HEK293T (cell line): ENCODE measurements around the gene EDIL3.
"Not testable (repeated sequence)": the region's sequence is repeated elsewhere in the genome, so short reads cannot be mapped to it uniquely, and the experiment has no call there.

Source experiments
- CTCF ChIA-PET: fragments of 350-600 bp; formaldehyde crosslinking; extraction: SDS; loops from one replicate; lab custom pipeline; 2021; ENCODE audit warnings: antibody characterized with exemption, inconsistent platforms; lab: Yijun Ruan, JAX
- POLR2A ChIA-PET: fragments of 350-600 bp; formaldehyde crosslinking; extraction: SDS; loops from one replicate; lab custom pipeline; 2020; ENCODE audit warnings: antibody characterized with exemption, inconsistent platforms; lab: Yijun Ruan, JAX
- DNase-seq: peaks from one replicate; pipeline ENCODE4 v3.0.0; 2012; ENCODE audit warnings: mixed read lengths; ENCODE audit errors: extremely low spot score
- ARNT ChIP-seq: fragments of 450-650 bp; IDR thresholded peaks from 2 replicates; pipeline ENCODE4 v1.6.1; 2017; ENCODE audit warnings: mild to moderate bottlenecking
- BHLHE40 ChIP-seq: fragments of 450-650 bp; IDR thresholded peaks from 2 replicates; pipeline ENCODE4 v1.6.1; 2016; ENCODE audit warnings: mild to moderate bottlenecking, moderate library complexity, borderline replicate concordance
- CTBP1 ChIP-seq: fragments of 450-650 bp; IDR thresholded peaks from 2 replicates; pipeline ENCODE4 v1.6.1; 2016; ENCODE audit warnings: borderline replicate concordance
- ELF4 ChIP-seq: fragments of 450-650 bp; IDR thresholded peaks from 2 replicates; pipeline ENCODE4 v1.6.1; 2017; ENCODE audit warnings: antibody characterized with exemption
- FOXA1 ChIP-seq: fragments of 450-650 bp; IDR thresholded peaks from 2 replicates; pipeline ENCODE4 v1.6.1; 2016; ENCODE audit warnings: mild to moderate bottlenecking
- FOXK2 ChIP-seq: fragments of 450-650 bp; IDR thresholded peaks from 2 replicates; pipeline ENCODE4 v1.6.1; 2016; ENCODE audit warnings: mild to moderate bottlenecking
- FOXM1 ChIP-seq: fragments of 450-650 bp; IDR thresholded peaks from 2 replicates; pipeline ENCODE4 v1.6.1; 2017; ENCODE audit warnings: mild to moderate bottlenecking, borderline replicate concordance
- HDGF ChIP-seq: fragments of 450-650 bp; IDR thresholded peaks from 2 replicates; pipeline ENCODE4 v1.6.1; 2017; ENCODE audit warnings: antibody characterized with exemption, borderline replicate concordance
- L3MBTL2 ChIP-seq: fragments of 450-650 bp; conservative IDR thresholded peaks from 2 replicates; pipeline ENCODE4 v1.6.1; 2016; ENCODE audit warnings: mild to moderate bottlenecking
- LEF1 ChIP-seq: fragments of 450-650 bp; IDR thresholded peaks from 2 replicates; pipeline ENCODE4 v1.6.1; 2017; ENCODE audit warnings: mild to moderate bottlenecking, borderline replicate concordance
- NFRKB ChIP-seq: fragments of 450-650 bp; IDR thresholded peaks from 2 replicates; pipeline ENCODE4 v1.6.1; 2016; ENCODE audit warnings: mild to moderate bottlenecking, moderate library complexity
- PKNOX1 ChIP-seq: fragments of 450-650 bp; IDR thresholded peaks from 2 replicates; pipeline ENCODE4 v1.6.1; 2016
- SP1 ChIP-seq: fragments of 450-650 bp; IDR thresholded peaks from 2 replicates; pipeline ENCODE4 v1.6.1; 2017
- SUZ12 ChIP-seq: fragments of 450-650 bp; IDR thresholded peaks from 2 replicates; pipeline ENCODE4 v1.6.1; 2016; ENCODE audit warnings: mild to moderate bottlenecking
- TARDBP ChIP-seq: fragments of 450-650 bp; IDR thresholded peaks from 2 replicates; pipeline ENCODE4 v1.6.1; 2016
- ZNF384 ChIP-seq: fragments of 450-650 bp; IDR thresholded peaks from 2 replicates; pipeline ENCODE4 v1.6.1; 2016

Gene EDIL3

GRCh38 chr5:84306601-84307000 lies 78.1 kb downstream of the EDIL3 start:
- DNase-seq: no peak
- POLR2A ChIA-PET: interaction anchor here (0.7 kb wide), 1 partner anchor 395 kb away, joined by 3 read pairs; no protein-coding TSS in a partner anchor
- CTCF ChIA-PET: no interaction called here
- no peak for TF ChIP-seq TARDBP
- TF ChIP-seq LEF1: no peak
- TF ChIP-seq SP1: no peak
- TF ChIP-seq BHLHE40: no peak
- TF ChIP-seq HDGF: no peak
- TF ChIP-seq FOXM1: no peak
- no peak for TF ChIP-seq ZNF384

- POLR2A ChIA-PET: no interaction called here
- DNase-seq: no peak
Observed at GRCh38 chr5:84304599-84304998, 80.1 kb downstream of the EDIL3 start.

GRCh38 chr5:84303315-84303714 lies 81.4 kb downstream of the EDIL3 start:
- no peak for DNase-seq
- ChIA-PET POLR2A (no interaction called here), CTCF (no interaction called here)
- TF ChIP-seq CTBP1 (no peak), ARNT (no peak), FOXA1 (no peak), HDGF (no peak), FOXK2 (no peak), ZNF384 (no peak), TARDBP (no peak), NFRKB (no peak)

More at GRCh38 chr5:84304599-84304998, 80.1 kb downstream of the EDIL3 start:
- CTCF ChIA-PET: no interaction called here
- TF ChIP-seq BHLHE40 (no peak), ELF4 (no peak), SP1 (no peak), ARNT (no peak), L3MBTL2 (no peak), HDGF (no peak), SUZ12 (no peak), TARDBP (no peak)

- no peak for TF ChIP-seq ARNT
- POLR2A ChIA-PET: no interaction called here
- no peak for DNase-seq
- CTCF ChIA-PET: no interaction called here
Observed at GRCh38 chr5:84301535-84301934, 83.1 kb downstream of the EDIL3 start.

GRCh38 chr5:84299959-84300358 lies 84.7 kb downstream of the EDIL3 start:
- CTCF ChIA-PET: no interaction called here
- POLR2A ChIA-PET: no interaction called here
- TF ChIP-seq LEF1 (no peak), ZNF384 (no peak), NFRKB (no peak), FOXM1 (no peak), PKNOX1 (no peak), FOXA1 (no peak), SP1 (no peak), L3MBTL2 (no peak)
- DNase-seq: no peak

GRCh38 chr5:84298628-84299027 lies 86.1 kb downstream of the EDIL3 start:
- DNase-seq: no peak
- CTCF ChIA-PET: no interaction called here
- TF ChIP-seq PKNOX1 (no peak), NFRKB (no peak), SUZ12 (no peak), ARNT (no peak), SP1 (no peak), LEF1 (no peak)
- POLR2A ChIA-PET: no interaction called here

- POLR2A ChIA-PET, DNase-seq: not testable (repeated sequence)
- CTCF ChIA-PET: interaction anchor here (0.6 kb wide), 1 partner anchor 165 kb away, joined by 3 read pairs; no protein-coding TSS in a partner anchor
Observed at GRCh38 chr5:84297641-84298040, 87.0 kb downstream of the EDIL3 start.

- no peak for DNase-seq
- ChIA-PET POLR2A (no interaction called here), CTCF (no interaction called here)
- TF ChIP-seq ARNT (no peak), BHLHE40 (no peak), PKNOX1 (peak; percentile 76), SP1 (no peak), LEF1 (no peak)
Observed at GRCh38 chr5:84292788-84293653, 91.7 kb downstream of the EDIL3 start.
